ENCODE measurements around the gene PDE3B.
"Not testable (repeated sequence)": the region's sequence is repeated elsewhere in the genome, so short reads cannot be mapped to it uniquely, and the experiment has no call there.

PDE3B gene

DNA sequence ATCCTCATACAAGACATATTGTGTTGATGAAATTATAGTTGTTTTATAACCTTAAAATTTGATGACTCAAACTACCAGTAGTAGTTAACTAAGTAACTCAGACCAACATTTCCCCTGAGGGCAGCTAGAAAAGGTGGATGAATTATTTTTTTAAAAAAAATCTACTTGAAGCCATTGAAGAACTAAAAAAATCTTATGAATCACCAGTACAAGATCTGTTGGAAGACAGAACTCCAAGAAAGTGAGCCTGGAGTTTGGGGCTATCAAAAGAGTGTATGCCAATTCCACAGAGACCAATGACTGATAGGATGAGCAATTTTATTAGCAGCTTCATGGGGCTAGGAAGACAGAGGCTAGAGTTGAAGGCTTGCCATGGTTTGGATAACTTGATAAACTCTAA, 176.0 kb downstream of the PDE3B start:
- no peak for DNase-seq

DNA sequence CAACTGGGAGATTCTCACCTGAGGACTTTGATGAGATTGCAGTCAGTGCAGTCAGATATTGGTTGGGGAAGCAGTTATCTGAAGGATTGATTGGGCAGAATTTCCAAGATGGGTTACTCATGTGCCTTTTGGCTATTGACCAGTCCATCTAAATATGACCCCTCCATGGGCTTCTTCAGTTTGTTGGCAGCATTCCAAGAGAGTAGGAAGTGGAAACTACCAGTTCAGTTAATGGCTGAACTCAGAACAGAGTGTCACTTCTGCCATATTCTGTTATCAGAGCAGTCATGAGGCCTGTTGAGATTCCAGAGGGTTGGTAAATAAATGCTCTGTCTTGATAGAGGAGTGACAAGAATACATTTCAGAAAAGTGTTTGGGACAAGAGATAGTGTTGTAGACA, 177.4 kb downstream of the PDE3B start:
- no peak for DNase-seq

DNA sequence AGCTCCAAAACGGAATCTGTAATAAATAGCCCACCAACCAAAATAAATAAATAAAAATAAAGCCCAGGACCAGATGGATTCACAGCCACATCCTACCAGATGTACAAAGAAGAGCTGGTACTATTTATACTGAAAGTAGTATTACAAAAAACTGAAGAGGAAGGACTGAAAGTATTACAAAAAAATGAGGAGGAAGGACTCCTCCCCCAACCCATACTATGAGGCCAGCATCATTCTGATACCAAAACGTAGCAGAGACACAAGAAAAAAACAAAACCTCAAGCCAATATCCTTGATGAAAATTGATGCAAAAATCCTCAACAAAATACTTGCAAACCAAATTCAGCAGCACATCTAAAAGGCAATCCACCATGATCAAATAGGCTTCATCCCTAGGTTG, 183.0 kb downstream of the PDE3B start:
- DNase-seq, result no peak

DNA sequence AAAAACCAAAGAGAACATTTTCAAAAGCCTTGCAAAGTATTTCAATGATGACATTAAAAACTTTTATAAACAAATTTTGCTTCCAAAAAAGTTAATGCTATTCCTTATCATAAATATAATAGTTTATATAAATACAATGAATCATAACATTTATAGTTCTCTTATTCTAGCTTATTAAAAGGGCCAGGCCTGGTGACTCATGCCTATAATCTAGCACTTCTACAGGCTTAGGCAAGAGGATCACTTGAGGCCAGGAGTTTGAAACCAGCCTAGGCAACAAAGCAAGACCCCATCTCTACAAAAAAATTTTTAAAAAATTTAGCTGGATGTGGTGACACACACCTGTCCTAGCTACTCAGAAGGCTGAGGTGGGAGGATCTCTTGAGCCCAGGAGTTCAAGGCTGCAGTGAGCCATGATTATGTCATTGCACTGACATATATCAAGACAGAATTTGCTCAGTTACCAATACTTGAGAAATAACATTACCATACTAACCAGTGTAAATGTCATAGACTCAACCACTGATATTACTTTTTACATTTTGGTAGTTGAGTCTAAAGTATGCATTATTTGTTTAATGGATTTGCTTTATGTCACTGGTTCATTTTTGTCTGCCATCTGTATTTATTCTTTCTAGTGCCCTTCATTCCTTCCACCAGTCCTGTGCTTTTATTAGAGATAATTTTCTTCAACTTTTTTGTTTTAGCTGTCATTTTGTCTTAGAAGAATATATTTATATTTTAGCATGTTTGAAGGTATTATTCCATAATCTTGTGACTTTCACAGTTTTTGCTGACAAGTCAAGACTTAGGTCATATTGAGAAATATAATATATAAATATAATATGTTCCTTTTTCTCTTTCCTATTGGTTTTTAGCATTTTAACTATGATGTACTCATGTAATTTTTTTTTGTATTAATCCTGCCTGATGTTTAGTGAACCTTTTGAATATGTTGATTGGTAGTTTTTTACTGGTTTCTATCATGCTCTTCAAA, 192.2 kb downstream of the PDE3B start:
- no peak for DNase-seq

GRCh38 chr11:14842002-14842401, 198.4 kb downstream of the PDE3B start:
- DNase-seq, result no peak

- no peak for DNase-seq
Observed at GRCh38 chr11:14852571-14853177, 209.1 kb downstream of the PDE3B start.

GRCh38 chr11:14854057-14854456, 210.5 kb downstream of the PDE3B start:
- no peak for DNase-seq

- no peak for DNase-seq
Observed at GRCh38 chr11:14855890-14856289, 212.3 kb downstream of the PDE3B start.

DNA sequence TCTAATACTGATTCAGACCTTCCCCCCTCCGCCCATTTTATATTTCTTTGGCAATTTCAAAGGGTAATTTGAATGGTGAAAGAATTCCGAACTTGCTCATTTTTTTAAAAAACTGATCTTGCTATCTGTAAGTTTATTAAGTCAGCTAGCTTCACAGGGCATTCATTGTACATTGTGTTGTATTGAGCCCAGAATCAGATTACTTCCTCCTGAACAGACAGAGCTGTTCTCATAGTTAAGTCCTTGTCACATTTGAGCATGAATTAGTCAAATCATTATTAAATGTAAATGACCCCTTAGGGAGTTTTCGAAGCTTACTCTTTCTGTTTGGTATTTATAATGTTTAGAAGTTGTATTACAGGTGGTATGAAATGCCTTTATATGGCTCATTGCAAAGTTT, 214.0 kb downstream of the PDE3B start:
- DNase-seq, result peak; percentile 9 to 27

GRCh38 chr11:14858404-14858803, 214.8 kb downstream of the PDE3B start:
- no peak for DNase-seq

DNA sequence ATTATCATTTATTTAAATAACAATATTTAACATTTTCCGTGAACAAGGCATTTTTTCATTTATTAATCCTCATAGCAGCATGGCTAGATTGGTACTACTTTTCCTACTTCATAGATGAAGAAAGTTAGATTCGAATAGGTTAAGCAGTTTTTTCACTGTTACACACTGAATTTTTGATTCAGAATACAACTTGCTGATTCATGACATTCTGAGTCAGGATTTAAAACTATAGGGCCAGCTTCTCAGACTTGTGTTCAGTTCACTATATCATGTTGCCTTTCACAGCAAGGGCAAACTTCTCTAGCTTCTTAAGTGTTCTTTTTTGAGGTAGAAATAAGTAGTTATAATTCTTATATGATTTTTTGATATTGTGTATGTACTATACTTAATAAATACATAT, 216.9 kb downstream of the PDE3B start:
- DNase-seq, result no peak

DNA sequence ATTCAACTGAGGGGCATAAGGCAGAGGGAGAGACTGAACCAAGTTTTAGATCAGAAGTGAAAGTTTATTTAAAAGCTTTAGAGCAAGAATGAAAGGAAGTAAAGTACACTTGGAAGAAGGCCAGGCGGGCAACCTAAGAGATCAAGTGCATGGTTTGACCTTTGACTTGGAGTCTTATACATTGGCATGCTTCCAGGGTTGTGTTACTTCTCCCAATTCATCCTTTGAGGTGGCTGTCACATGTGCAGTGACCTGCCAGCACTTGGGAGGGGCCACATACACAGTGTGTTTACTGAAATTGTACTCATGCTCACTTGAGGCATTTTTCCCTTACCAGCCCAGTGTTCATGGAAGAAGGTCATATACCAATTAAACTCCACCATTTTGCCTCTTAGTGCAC, 218.1 kb downstream of the PDE3B start:
- no peak for DNase-seq

GRCh38 chr11:14863775-14864174, 220.2 kb downstream of the PDE3B start:
- not testable (repeated sequence) for DNase-seq

DNA sequence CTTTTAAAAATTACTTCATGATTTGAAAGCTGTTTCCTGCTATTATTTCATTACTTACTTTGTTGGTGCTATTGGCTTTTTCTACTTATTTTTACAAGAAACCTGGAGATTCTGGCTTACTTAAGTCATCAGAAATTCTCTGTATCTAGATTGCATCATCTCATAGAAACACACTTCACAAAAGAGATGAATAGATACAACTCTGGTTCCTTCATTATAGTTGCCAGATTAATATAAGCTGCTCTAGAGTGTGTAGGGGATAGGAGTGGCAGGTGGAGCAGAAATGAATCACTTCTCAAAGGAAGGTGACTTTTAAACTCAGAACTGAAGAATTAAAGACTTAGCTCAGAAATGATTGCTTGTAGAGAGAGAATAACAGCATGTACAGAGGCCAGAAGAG, 228.4 kb downstream of the PDE3B start:
- no peak for DNase-seq

GRCh38 chr11:14873632-14874031, 230.0 kb downstream of the PDE3B start:
- no peak for DNase-seq

DNA sequence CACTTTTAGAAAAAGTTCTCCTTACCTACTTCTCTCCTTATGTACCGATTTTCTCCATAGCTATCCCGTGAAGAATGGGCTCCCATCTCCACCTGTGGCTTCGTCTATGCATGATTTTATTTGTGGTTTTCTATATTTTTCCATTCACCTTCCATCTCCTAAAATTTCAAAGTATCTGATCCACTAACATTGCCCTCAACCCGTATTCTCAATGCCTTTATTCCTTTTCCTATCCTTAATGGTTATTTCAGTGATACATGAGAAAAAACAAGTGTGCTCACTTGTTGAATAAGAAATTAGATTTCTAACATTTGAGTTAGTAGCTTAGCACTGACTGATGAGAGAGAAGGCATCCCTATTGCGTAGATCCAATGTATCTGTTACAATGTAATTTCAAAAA, 231.6 kb downstream of the PDE3B start:
- DNase-seq, result no peak

- no peak for DNase-seq
Observed at GRCh38 chr11:14881576-14882193, 238.1 kb downstream of the PDE3B start.

- no peak for DNase-seq
Observed at GRCh38 chr11:14882196-14882595, 238.6 kb downstream of the PDE3B start.

DNA sequence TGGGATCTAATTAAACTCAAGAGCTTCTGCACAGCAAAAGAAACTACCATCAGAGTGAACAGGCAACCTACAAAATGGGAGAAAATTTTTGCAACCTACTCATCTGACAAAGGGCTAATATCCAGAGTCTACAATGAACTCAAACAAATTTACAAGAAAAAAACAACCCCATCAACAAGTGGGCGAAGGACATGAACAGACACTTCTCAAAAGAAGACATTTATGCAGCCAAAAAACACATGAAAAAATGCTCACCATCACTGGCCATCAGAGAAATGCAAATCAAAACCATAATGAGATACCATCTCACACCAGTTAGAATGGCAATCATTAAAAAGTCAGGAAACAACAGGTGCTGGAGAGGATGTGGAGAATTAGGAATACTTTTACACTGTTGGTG, 240.1 kb downstream of the PDE3B start:
- DNase-seq, result not testable (repeated sequence)

DNA sequence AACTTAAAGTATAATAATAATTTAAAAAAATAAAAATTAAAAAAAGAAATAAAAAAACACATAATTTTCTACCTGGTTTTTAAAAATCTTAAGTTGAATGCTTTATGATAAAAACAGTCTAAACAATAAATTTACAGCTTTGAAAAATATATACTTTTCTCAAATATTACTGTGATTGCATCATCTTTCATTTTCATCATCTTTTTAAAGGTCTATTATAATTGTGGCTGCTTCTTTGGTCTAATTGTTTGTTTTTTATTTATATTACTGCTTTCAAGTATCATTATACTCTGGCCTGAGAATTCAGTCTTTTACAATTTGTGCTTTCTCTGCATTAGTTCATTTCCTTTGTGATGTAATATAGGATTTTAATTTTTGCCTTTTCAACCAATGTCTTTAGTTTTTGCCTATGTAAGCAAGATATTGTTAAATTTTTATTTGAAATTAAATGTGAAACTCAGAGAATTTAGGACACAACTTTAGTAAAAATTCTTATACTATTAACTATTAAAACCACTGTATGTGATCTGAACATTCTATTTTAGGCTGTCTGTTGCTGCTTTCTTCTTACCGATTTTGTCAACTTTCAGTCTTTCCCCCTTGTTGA, 241.2 kb downstream of the PDE3B start:
- DNase-seq, result no peak

- DNase-seq, result no peak
Observed at GRCh38 chr11:14886513-14886912, 242.9 kb downstream of the PDE3B start.

DNA sequence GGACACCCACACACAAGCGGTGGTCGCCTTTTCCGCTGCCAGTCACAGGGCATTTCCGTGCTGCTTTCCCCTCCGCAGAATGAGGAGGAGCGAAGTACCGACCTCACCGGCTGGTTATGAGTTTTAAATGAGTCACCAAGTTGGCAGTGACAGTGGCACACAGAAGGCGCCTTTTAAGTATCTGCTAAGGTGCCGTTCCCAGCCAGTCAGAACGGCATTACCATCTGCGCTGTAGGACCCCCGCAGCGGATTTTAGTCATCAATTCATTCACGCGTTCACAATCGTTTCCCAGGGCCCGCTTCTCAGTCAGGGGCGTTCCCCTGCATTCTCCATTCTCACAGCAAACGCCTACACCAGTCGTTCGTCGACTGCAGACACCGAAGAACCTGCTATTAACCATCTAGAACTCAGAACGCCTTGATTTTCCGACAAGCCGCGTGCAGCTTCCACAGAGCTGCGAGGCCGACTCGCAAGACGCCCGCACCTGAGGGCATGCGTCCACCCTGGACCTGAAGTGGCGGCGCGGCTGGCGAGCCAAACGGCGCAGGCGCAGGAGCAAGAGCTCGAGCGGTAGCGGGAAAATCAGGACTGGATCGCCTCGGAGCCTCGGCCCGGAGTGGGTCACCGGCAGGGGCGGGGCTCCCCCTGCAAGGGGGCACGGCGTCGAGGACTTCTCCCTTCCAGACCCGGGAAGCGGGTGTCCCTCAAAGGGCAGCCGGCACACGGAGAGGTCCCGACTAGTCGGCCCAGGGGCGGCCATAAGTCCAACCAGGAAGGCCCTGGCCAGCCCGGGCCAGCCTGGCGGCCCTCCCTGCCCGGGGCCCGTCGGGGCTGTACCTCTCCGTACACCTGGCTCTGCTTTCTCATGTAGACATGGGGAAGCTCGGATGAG, 247.8 kb downstream of the PDE3B start:
- DNase-seq, result peak; percentile 91 to 96

Data from NCI-H526 (cell line).